Astrocyte (in vitro differentiated cells and primary cell): ENCODE results near the gene NID2. TPM values are rescaled to one million over a fixed set of nuclear protein-coding genes. Genes with fewer than 3 reads are reported as not detected.

Experiments used
- DNase-seq: peaks from one replicate; pipeline ENCODE4 v3.0.0-alpha.2; 2010; ENCODE audit warnings: low read depth
- FAIRE-seq: peaks from 2 replicates; lab custom pipeline; 2011; peaks lifted over from hg19 to GRCh38; lab: Jason Lieb, UNC
- H2AFZ ChIP-seq: 2 replicates; pipeline ENCODE4 v1.6.0; 2012; ENCODE audit warnings: low read depth, low read length, inconsistent platforms
- H3K27ac ChIP-seq: 2 replicates; pipeline ENCODE4 v1.5.1; 2011; ENCODE audit warnings: low read depth, low read length, inconsistent platforms
- H3K27me3 ChIP-seq: 2 replicates; pipeline ENCODE4 v1.6.0; 2011; ENCODE audit warnings: low read length, inconsistent platforms; ENCODE audit not compliant: insufficient read depth
- H3K36me3 ChIP-seq: 2 replicates; pipeline ENCODE4 v1.5.1; 2011; ENCODE audit warnings: low read length, inconsistent platforms; ENCODE audit not compliant: insufficient read depth
- H3K4me1 ChIP-seq: 2 replicates; pipeline ENCODE4 v1.5.1; 2011; ENCODE audit warnings: low read length, inconsistent platforms; ENCODE audit not compliant: insufficient read depth
- H3K4me2 ChIP-seq: 2 replicates; pipeline ENCODE4 v1.6.0; 2012; ENCODE audit warnings: low read length, inconsistent platforms
- H3K4me3 ChIP-seq: 2 replicates; pipeline ENCODE4 v1.5.1; 2011; ENCODE audit warnings: low read depth, mild to moderate bottlenecking, low read length, inconsistent platforms; ENCODE audit not compliant: insufficient read depth
- H3K79me2 ChIP-seq: 2 replicates; pipeline ENCODE4 v1.6.0; 2012; ENCODE audit warnings: mild to moderate bottlenecking, low read length, inconsistent platforms; ENCODE audit not compliant: insufficient read depth
- H3K9ac ChIP-seq: 2 replicates; pipeline ENCODE4 v1.6.0; 2012; ENCODE audit warnings: mild to moderate bottlenecking, low read length, inconsistent platforms
- H3K9me3 ChIP-seq: 2 replicates; pipeline ENCODE4 v1.5.1; 2012; ENCODE audit warnings: low read depth, mild to moderate bottlenecking, low read length, inconsistent platforms; ENCODE audit not compliant: insufficient read depth
- H4K20me1 ChIP-seq: 2 replicates; pipeline ENCODE4 v1.6.0; 2012; ENCODE audit warnings: low read length, inconsistent platforms; ENCODE audit not compliant: insufficient read depth
- H3K27ac Mint-ChIP-seq: one replicate; pipeline ENCODE4 v1.8.0; 2021; ENCODE audit warnings: mild to moderate bottlenecking, mixed read lengths; ENCODE audit not compliant: unreplicated experiment
- H3K27me3 Mint-ChIP-seq: one replicate; pipeline ENCODE4 v1.8.0; 2021; ENCODE audit warnings: low read depth, mixed read lengths; ENCODE audit not compliant: unreplicated experiment
- H3K36me3 Mint-ChIP-seq: one replicate; pipeline ENCODE4 v1.8.0; 2021; ENCODE audit warnings: low read depth, mixed read lengths; ENCODE audit not compliant: unreplicated experiment
- H3K4me1 Mint-ChIP-seq: one replicate; pipeline ENCODE4 v1.8.0; 2021; ENCODE audit warnings: low read depth, mixed read lengths; ENCODE audit not compliant: unreplicated experiment
- H3K4me3 Mint-ChIP-seq: one replicate; pipeline ENCODE4 v1.8.0; 2021; ENCODE audit warnings: mild to moderate bottlenecking, moderate library complexity, mixed read lengths; ENCODE audit not compliant: unreplicated experiment
- H3K9me3 Mint-ChIP-seq: one replicate; pipeline ENCODE4 v1.8.0; 2021; ENCODE audit warnings: mild to moderate bottlenecking, mixed read lengths; ENCODE audit not compliant: unreplicated experiment
- EZH2 ChIP-seq: IDR thresholded peaks from 2 replicates; pipeline ENCODE4 v1.6.1; 2012; ENCODE audit warnings: mild to moderate bottlenecking, low read length, inconsistent platforms; ENCODE audit not compliant: insufficient read depth
- total RNA-seq: library from RNA; stranded (reverse); gene quantifications from 2 replicates; pipeline ENCODE4 v1.2.1, GENCODE V29; 2021
- TF ChIP-seq, protein P1 (sequence below): IDR thresholded peaks from 2 replicates; pipeline ENCODE4 v1.5.1; 2011; ENCODE audit warnings: low read depth, mild to moderate bottlenecking, inconsistent platforms, low read length, moderate library complexity; ENCODE audit not compliant: insufficient read depth

Gene NID2
- total RNA-seq, 1 donor from 2014 or later = 22.3 TPM

DNA sequence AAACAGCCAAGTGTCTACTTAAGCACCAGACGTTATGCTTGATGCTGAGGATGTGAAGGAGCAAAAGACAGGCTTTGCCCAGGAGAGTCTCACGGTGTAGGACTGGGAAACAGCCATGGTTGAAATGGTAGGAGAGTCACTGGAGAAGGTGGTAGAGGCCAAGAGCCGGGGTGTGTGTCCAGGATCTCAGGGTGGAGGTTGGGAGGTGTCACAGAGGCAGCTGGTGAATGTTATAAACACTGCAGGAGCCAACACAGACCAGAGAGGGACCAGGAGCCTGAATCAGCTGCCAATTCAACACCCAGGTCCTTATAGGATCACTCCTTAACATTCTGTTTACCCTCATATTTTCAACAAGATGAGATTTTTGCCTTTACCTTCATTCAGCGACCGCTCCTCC lies 7.5 kb downstream of the NID2 start:
- Mint-ChIP-seq H3K4me3 (no peak overlapping the region), H3K27me3 (peaks cover 13% of the 10 kb centered on the region), H3K4me1 (peaks cover 11% of the 10 kb centered on the region), H3K27ac (no peak overlapping the region), H3K36me3 (no peaks in the 10 kb centered on the region), H3K9me3 (no peaks in the 10 kb centered on the region)
- Histone ChIP-seq H2AFZ (no peak overlapping the region), H3K27ac (no peak overlapping the region), H3K4me1 (no peaks in the 10 kb centered on the region), H3K36me3 (peaks cover 9% of the 10 kb centered on the region), H3K27me3 (no peaks in the 10 kb centered on the region), H3K79me2 (peaks cover 5% of the 10 kb centered on the region), H3K4me3 (no peak overlapping the region), H3K9me3 (no peaks in the 10 kb centered on the region), H3K9ac (no peak overlapping the region), H3K4me2 (no peak overlapping the region), H4K20me1 (peaks cover 4% of the 10 kb centered on the region)
- DNase-seq (no peak), FAIRE-seq (no peak)
- no peak for TF ChIP-seq EZH2
- TF ChIP-seq, protein P1, sequence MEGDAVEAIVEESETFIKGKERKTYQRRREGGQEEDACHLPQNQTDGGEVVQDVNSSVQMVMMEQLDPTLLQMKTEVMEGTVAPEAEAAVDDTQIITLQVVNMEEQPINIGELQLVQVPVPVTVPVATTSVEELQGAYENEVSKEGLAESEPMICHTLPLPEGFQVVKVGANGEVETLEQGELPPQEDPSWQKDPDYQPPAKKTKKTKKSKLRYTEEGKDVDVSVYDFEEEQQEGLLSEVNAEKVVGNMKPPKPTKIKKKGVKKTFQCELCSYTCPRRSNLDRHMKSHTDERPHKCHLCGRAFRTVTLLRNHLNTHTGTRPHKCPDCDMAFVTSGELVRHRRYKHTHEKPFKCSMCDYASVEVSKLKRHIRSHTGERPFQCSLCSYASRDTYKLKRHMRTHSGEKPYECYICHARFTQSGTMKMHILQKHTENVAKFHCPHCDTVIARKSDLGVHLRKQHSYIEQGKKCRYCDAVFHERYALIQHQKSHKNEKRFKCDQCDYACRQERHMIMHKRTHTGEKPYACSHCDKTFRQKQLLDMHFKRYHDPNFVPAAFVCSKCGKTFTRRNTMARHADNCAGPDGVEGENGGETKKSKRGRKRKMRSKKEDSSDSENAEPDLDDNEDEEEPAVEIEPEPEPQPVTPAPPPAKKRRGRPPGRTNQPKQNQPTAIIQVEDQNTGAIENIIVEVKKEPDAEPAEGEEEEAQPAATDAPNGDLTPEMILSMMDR = no peak

DNA sequence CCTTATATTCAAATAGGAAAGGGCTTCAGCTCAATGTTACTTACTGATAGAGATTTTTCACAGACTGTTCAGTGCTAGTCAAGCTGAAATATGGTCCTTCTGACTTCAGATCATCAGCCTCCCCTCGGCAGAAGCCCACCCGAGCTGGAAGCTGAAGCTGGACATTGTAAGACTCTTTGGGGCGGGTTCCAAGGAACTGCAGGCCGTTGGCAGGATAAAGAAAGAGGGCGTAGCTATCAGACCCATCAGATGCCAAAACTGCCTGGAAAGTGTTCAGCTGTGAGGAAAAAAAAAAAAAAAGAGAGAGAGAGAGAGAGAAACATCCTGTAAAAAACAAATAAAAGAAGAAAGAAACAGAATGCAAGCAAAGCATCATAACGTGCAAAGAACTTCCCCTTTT lies 8.8 kb downstream of the NID2 start:
- DNase-seq = no peak
- H3K36me3 ChIP-seq = peaks cover 6% of the 10 kb centered on the region
- no peak for TF ChIP-seq EZH2
- TF ChIP-seq, protein P1 = no peak
- peaks cover 5% of the 10 kb centered on the region for H3K79me2 ChIP-seq
- no peaks in the 10 kb centered on the region for H3K27me3 ChIP-seq
- no peak overlapping the region for H3K27ac Mint-ChIP-seq
- no peaks in the 10 kb centered on the region for H3K9me3 Mint-ChIP-seq
- H3K9ac ChIP-seq = no peak overlapping the region
- no peaks in the 10 kb centered on the region for H3K9me3 ChIP-seq
- H3K4me1 Mint-ChIP-seq = peaks cover 11% of the 10 kb centered on the region
- H3K4me3 Mint-ChIP-seq = no peak overlapping the region
- peaks cover 6% of the 10 kb centered on the region for H3K4me1 ChIP-seq
- no peak overlapping the region for H3K27ac ChIP-seq
- no peak for FAIRE-seq
- H2AFZ ChIP-seq = no peak overlapping the region
- no peak overlapping the region for H3K4me2 ChIP-seq
- peaks cover 13% of the 10 kb centered on the region for H3K27me3 Mint-ChIP-seq
- peaks cover 4% of the 10 kb centered on the region for H4K20me1 ChIP-seq
- H3K4me3 ChIP-seq = no peak overlapping the region
- no peaks in the 10 kb centered on the region for H3K36me3 Mint-ChIP-seq

DNA sequence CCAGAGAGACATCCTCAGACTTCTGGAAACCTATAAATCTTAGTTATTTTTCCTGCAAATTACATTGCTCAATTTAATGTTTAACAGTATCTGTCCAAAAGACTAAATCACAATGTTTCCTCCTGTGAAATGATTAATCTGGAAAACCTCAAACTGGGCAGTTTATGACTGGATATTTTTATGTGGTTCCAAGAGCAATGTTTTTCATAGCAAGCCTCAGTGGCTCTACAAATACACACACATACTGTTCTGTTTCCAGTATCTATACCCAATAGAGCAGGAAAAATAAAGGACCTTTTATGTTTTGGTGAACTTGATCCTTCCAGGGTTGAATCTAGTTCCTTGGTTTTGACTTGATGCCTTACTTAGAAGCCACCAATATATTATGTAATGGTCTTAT lies 9.2 kb downstream of the NID2 start:
- TF ChIP-seq, protein P1 = no peak
- TF ChIP-seq EZH2 = no peak
- H3K9me3 ChIP-seq = no peaks in the 10 kb centered on the region
- H4K20me1 ChIP-seq = peaks cover 4% of the 10 kb centered on the region
- H3K9ac ChIP-seq = no peak overlapping the region
- no peaks in the 10 kb centered on the region for H3K27me3 ChIP-seq
- H2AFZ ChIP-seq = no peak overlapping the region
- H3K27me3 Mint-ChIP-seq = peaks cover 13% of the 10 kb centered on the region
- no peak overlapping the region for H3K4me3 ChIP-seq
- no peak overlapping the region for H3K4me3 Mint-ChIP-seq
- H3K36me3 ChIP-seq = peaks cover 6% of the 10 kb centered on the region
- H3K27ac Mint-ChIP-seq = no peak overlapping the region
- H3K79me2 ChIP-seq = peaks cover 5% of the 10 kb centered on the region
- no peaks in the 10 kb centered on the region for H3K9me3 Mint-ChIP-seq
- no peak overlapping the region for H3K4me2 ChIP-seq
- H3K4me1 Mint-ChIP-seq = peaks cover 11% of the 10 kb centered on the region
- H3K4me1 ChIP-seq = peaks cover 11% of the 10 kb centered on the region
- no peaks in the 10 kb centered on the region for H3K36me3 Mint-ChIP-seq
- no peak for FAIRE-seq
- DNase-seq = peak; percentile 51
- H3K27ac ChIP-seq = no peak overlapping the region
